ENCODE measurements around the gene ZNG1F. TPM values are rescaled to one million over a fixed set of nuclear protein-coding genes. Genes with fewer than 3 reads are reported as not detected.
"Not testable (repeated sequence)": the region's sequence is repeated elsewhere in the genome, so short reads cannot be mapped to it uniquely, and the experiment has no call there.

ZNG1F gene
- 10 to 100 TPM in 1 of 4 donors, 1 to 10 TPM in 3; 6.7 to 11.8 (median 8.7) TPM for total RNA-seq

DNA sequence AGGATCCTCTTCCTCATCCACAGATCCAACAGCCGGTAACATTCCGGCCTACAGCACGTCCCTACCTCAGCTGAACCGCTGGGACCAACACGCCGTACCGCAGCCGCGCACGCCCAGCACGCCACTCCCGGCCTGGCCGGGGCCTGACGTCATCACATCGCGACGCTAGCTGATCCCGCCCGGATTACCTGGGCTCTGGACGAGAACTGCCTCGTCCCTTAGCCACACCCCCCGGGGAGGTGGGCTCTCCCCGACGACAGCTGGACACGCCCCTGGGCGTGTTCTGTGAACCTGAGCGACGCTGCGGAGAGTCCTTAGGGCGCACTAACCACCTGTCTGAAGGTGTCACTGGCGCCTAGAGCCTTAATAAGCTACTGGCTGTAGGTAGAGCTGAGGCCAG lies at the start of gene ZNG1F:
TSS of gene ZNG1F (minus strand) at position 101 of the 400 bp plus-strand sequence. CDS start at position 42, 59 bp downstream.
- H3K36me3 ChIP-seq; DNase-seq (ENCODE audit: low spot score in 2 of 2); H3K27me3 ChIP-seq; H3K4me1 ChIP-seq; H3K4me3 ChIP-seq; H3K27ac ChIP-seq; H3K9me3 ChIP-seq: not testable (repeated sequence)
- no CpG with 5 or more reads among the region's 31 CpGs for WGBS, 2 donors

DNA sequence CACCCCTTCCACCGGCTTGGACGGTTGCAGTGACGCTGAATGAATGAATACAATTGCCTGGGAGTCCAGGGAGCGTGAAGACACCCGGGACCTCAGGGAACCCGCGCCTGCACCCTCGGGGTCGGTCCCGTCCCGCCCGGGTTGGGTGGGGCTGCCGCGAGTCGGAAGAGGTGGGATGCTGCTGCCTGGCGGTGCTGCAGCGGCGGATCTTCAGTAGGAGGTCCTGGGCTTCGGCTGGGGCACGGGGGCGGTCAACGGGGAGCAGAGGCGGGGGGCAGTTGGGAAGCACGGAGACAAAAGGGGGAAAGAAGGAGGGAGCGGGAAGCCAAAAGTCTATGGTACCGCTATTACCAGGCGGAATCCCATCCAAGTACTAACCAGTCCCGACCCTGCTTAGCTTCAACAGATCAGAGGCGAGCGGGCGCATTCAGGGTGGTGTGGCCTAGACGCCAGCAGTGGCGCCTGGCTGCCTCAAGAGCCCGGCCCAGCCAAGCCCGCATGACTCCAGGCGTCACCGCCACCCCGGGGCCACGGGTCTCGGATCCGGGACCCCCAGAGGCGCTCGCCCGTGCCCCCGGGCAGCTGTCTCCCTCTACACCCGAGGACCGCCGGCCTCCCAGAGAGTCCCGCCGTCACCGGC lies 48.1 kb upstream of the ZNG1F start:
- not testable (repeated sequence) for H3K36me3 ChIP-seq; H3K27ac ChIP-seq; H3K27me3 ChIP-seq; H3K4me1 ChIP-seq; H3K4me3 ChIP-seq; DNase-seq (ENCODE audit: low spot score in 2 of 2)
- peaks cover 0 to 25% (median 0%) of the 10 kb centered on the region in 4 donors for H3K9me3 ChIP-seq
- 57 to 77% methylated on average over 31 to 44 of the region's 51 CpGs for WGBS, 2 donors

DNA sequence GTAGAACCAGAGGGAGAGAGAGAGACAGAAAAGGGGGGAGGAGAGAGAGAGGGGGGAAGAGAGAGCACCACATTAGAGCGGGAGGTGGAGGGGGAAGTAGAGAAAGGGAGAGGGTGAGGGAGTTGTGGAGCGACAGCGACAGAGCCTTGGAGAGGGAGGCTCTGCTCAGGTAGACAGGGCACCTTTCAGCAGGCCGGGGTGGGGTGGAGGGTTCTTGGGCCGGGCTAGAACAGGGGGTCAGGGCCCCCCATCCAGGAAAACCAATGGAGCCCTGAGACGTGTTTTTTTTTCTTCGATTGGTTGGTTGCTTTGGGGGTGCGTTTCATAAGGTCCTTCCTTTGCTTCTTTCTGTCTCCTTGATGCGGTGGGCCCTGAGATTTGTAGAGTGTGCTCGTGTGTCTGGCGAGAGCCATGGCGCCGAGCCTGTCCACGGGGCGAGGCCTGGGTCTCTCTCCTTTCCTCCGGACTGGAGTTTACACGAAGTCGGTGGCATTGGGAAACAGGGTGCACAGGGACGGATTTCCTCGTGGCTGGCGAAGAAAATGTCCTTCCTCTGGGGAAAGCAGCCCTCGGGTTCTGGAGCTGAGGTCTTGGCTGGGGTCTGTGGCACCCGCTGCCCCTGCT lies 47.5 kb upstream of the ZNG1F start:
- DNase-seq (ENCODE audit: low spot score in 2 of 2); H3K27ac ChIP-seq; H3K27me3 ChIP-seq; H3K4me1 ChIP-seq; H3K4me3 ChIP-seq; H3K36me3 ChIP-seq: not testable (repeated sequence)
- WGBS, 2 donors = 72 to 79% methylated on average over 23 of the region's 23 CpGs
- H3K9me3 ChIP-seq = peaks cover 0 to 25% (median 0%) of the 10 kb centered on the region in 4 donors

DNA sequence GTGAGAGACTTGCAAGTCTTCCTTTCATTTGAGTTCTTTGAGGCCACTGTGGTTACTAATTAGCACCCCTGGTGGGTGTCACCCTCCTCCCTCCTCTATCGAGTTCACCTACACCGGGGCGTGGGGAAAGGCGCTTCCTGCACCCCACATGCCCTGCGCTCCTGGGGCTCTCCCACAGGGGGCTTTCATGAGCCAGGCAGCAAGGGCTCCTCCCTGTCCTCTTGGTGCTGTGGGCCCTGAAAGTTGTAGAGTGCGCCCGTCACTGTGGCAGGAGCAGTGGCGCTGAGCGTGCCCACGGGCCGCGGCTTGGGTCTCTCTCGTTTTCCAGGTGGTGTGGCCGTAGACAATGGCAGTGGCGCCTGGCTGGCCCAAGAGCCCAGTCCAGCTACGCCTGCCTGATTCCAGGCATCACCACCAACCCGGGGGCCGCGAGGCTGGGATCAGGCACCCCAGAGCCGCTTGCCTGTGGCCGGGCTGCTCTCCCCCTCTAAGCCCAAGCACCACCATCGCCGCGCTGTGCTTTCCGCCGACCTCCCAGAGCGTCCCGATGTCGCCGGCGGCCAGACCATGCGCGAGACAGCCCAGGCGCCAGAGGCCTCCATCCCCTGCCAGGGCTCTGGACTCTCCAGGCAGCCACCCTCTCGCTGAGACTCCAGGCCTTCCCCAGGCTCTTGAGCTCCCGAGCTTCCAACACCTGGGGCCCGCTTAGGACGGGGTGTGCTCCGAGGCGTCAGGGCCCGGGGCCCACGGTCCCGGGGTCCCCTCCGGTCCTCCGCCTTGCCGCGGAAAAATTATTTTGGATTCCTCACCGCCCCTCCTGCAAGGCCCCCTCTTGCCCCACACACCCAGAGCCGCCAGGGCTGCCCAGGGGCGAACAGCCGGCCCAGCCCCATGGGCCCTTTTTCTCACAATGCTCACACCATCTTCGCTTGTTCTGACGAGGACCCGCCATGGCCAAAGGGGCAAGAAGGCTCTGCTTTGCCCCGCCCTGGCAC lies 46.0 kb upstream of the ZNG1F start:
- H3K27me3 ChIP-seq; H3K4me1 ChIP-seq; H3K36me3 ChIP-seq; H3K4me3 ChIP-seq; H3K27ac ChIP-seq; DNase-seq (ENCODE audit: low spot score in 2 of 2): not testable (repeated sequence)
- peaks cover 0 to 25% (median 0%) of the 10 kb centered on the region in 4 donors for H3K9me3 ChIP-seq
- 77 to 81% methylated on average over 24 to 34 of the region's 55 CpGs for WGBS, 2 donors

DNA sequence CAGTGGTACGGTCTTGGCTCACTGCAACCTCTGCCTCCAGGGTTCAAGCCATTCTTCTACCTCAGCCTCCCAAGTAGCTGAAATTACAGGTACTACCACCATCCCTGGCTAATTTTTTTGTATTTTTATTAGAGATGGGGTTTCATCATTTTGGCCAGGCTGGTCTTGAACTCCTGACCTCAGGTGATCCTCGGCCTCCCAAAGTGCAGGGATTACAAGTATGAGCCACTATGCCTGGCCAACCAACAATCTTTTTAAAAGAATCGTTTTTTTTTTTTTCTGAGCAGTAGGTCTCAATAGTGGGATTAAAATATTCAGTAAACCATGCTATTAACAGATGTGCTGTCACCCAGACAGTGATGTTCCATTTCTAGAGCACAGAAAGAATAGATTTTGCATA lies 45.1 kb upstream of the ZNG1F start:
- DNase-seq (ENCODE audit: low spot score in 2 of 2); H3K27ac ChIP-seq; H3K4me3 ChIP-seq; H3K36me3 ChIP-seq; H3K4me1 ChIP-seq; H3K27me3 ChIP-seq: not testable (repeated sequence)
- H3K9me3 ChIP-seq = peaks cover 0 to 25% (median 0%) of the 10 kb centered on the region in 4 donors
- 58 to 60% methylated on average over 3 of the region's 3 CpGs for WGBS, 2 donors

DNA sequence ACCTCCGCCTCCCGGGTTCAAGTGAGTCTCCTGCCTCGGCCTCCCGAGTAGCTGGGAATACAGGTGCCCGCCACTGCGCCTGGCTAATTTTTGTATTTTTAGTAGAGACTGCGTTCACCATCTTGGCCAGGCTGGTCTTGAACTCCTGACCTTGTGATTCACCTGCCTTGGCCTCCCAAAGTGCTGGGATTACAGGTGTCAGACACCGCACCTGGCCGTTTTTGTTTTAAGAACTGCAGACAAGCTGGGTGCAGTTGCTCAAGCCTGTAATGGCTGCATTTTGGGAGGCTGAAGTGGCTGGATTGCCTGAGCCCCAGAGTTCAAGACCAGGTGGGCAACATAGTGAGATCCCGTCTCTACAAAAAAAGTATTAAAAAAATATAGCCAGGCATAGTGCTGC lies 43.2 kb upstream of the ZNG1F start:
- H3K36me3 ChIP-seq; H3K4me3 ChIP-seq; H3K4me1 ChIP-seq; H3K27me3 ChIP-seq; DNase-seq (ENCODE audit: low spot score in 2 of 2); H3K27ac ChIP-seq: not testable (repeated sequence)
- WGBS, 2 donors = 79 to 82% methylated on average over 10 of the region's 10 CpGs
- peaks cover 0 to 24% (median 0%) of the 10 kb centered on the region in 4 donors for H3K9me3 ChIP-seq

DNA sequence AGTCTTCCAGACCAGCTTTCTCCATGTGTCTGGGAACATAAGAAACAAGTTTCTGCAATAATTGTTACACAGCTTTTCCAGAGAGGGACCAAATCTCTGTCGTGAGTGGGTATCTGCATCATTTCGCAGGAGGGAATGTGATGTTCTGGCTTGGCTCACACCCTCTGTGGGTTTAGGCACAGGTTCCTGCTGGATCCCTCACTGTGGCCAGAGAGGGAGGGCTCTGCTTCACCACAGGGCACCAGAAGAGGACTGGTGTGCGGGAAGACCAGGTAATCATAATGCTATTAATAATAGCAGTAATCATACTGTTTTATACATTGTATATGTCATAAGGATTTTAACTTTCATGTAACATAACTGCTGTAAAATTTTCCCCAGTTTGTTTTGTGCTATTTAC lies 41.3 kb upstream of the ZNG1F start:
- not testable (repeated sequence) for H3K4me3 ChIP-seq; DNase-seq (ENCODE audit: low spot score in 2 of 2)
- 61 to 62% methylated on average over 3 of the region's 3 CpGs for WGBS, 2 donors

DNA sequence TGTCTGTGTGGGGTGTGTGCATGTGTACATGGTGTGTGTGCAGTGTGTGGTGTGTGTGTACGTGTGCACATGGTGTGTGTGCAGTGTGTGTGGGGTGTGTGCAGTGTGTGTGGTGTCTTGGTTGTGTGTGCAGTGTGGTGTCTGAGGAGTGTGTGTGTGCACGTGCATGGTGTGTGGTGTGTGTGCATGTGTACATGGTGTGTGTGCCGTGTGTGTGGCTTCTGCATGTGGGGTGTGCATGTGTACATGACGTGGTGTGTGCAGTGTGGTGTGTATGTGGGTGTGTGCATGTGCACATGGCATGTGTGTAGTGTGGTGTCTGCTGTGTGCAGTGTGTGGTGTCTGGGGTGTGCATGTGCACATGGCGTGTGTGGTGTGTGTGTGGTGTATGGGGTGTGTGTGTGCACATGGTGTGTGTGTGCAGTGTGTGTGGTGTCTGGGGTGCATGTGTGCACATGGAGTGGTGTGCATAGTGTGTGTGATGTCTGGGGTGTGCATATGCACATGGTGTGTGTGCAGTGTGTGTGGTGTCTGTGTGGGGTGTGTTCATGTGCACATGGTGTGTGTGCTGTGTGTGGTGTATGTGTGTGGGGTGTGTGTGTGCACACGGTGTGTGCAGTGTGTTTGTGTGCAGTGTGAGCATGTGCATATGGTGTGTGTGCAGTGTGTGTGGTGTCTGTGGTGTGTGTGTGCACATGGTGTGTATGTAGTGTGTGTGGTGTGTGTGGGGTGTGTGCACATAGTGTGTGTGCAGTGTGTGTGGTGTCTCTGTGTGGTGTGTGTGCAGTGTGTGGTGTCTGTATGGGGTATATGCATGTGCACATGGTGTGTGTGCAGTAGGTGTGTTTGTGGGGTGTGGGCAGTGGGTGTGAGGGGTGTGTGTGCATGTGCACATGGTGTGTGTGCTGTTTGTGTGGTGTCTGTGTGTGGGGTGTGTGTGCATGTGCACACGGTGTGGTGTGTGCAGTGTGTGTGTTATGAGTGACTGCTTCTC lies 40.6 kb upstream of the ZNG1F start:
- Histone ChIP-seq H3K27ac (no peak overlapping the region), H3K9me3 (peaks cover 0 to 3% (median 0%) of the 10 kb centered on the region in 4 donors), H3K36me3 (no peaks in the 10 kb centered on the region), H3K27me3 (no peaks in the 10 kb centered on the region), H3K4me3 (no peak overlapping the region), H3K4me1 (no peaks in the 10 kb centered on the region)
- WGBS, 2 donors = 57 to 58% methylated on average over 7 of the region's 7 CpGs
- TF ChIP-seq POLR2A (IDR thresholded peaks at IDR 0.05) (no peak), EP300 (IDR thresholded peaks at IDR 0.05) (no peak)
- TF ChIP-seq, protein P1, sequence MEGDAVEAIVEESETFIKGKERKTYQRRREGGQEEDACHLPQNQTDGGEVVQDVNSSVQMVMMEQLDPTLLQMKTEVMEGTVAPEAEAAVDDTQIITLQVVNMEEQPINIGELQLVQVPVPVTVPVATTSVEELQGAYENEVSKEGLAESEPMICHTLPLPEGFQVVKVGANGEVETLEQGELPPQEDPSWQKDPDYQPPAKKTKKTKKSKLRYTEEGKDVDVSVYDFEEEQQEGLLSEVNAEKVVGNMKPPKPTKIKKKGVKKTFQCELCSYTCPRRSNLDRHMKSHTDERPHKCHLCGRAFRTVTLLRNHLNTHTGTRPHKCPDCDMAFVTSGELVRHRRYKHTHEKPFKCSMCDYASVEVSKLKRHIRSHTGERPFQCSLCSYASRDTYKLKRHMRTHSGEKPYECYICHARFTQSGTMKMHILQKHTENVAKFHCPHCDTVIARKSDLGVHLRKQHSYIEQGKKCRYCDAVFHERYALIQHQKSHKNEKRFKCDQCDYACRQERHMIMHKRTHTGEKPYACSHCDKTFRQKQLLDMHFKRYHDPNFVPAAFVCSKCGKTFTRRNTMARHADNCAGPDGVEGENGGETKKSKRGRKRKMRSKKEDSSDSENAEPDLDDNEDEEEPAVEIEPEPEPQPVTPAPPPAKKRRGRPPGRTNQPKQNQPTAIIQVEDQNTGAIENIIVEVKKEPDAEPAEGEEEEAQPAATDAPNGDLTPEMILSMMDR (IDR thresholded peaks at IDR 0.05) = no peak
- peak in 1 of 2 donors; percentile 16 for DNase-seq (ENCODE audit: low spot score in 2 of 2)

More for the DNA sequence above, 41.3 kb upstream of the ZNG1F start:
- not testable (repeated sequence) for H3K9me3 ChIP-seq, H3K27ac ChIP-seq, H3K36me3 ChIP-seq, H3K4me1 ChIP-seq, H3K27me3 ChIP-seq

DNA sequence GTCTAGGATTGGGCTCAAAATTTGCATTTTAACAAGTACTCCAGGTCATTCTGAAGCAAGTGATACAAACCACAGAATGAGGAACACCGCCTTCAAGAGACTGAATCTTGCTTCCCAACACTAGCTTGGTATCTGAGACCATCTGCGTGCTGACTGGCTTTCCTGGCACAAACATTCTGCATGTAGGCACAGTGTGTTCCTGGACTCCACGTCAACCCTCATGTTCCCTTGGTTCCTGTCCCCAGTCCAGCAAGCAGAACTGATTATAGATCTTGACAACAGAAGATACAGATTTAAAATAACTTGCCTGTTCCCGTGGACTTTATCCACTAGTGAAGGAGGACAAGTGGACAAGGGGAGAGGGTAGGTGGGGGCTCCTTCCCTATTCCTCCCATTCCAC lies 30.7 kb upstream of the ZNG1F start:
- not testable (repeated sequence) for H3K27ac ChIP-seq; H3K36me3 ChIP-seq; H3K27me3 ChIP-seq; H3K4me3 ChIP-seq; H3K4me1 ChIP-seq; DNase-seq (ENCODE audit: low spot score in 2 of 2); H3K9me3 ChIP-seq
- 43 to 82% methylated on average over 1 to 3 of the region's 4 CpGs for WGBS, 2 donors

DNA sequence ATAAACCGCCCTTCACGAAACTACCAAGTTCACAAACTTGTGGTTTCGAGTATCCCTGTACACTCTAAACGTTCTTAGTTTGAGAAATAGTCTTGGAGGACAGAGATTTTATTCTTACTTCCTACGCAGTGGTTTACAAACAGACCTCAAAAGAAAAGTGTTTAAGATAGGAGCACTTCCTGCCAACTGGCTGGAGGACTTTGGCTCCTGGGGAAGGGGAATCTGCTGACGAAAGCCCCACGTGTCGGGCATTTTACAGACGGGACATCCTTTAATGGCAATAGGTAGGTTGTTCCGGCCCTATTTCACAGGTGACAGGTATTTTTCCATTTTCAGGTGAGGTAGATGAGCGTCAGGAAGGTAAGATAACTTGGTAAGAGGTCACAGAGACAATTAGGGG lies 678 bp downstream of the ZNG1F start:
- not testable (repeated sequence) for H3K27ac ChIP-seq; H3K4me1 ChIP-seq; H3K9me3 ChIP-seq; H3K4me3 ChIP-seq; H3K27me3 ChIP-seq; DNase-seq (ENCODE audit: low spot score in 2 of 2); H3K36me3 ChIP-seq
- no CpG with 5 or more reads among the region's 11 CpGs for WGBS, 2 donors

DNA sequence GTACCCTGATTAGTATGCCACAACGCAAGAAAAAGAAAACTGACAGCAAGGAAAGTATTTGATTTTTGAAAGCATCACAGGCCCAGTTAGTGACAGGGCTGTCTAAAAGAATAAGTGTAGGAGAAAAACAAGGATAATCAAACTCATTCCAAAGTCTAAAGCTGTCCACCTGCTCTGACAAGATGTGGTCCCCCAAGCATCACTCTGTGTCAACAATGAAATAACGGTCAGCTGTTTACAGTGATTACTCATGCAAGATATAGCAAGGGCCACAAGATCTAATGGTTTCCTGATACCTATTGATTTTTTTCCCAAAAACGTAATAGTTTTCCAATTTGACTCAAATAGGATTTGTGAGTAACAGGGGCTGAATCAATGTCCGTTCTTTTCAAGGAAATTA lies 14.1 kb downstream of the ZNG1F start:
- 73 to 89% methylated on average over 2 to 3 of the region's 4 CpGs for WGBS, 2 donors
- not testable (repeated sequence) for H3K27ac ChIP-seq; H3K4me3 ChIP-seq; H3K4me1 ChIP-seq; H3K9me3 ChIP-seq; H3K36me3 ChIP-seq; H3K27me3 ChIP-seq; DNase-seq (ENCODE audit: low spot score in 2 of 2)

All from tibial nerve (tissue), 4 donors.